HG02610 (cell line): ENCODE results near the gene OR4C11.

ENCODE experiments used
- ATAC-seq: cut with Tn5 transposase; IDR thresholded peaks from one replicate; pipeline ENCODE4 v1.9.1; 2021; ENCODE audit warnings: mild to moderate bottlenecking, moderate library complexity; ENCODE audit not compliant: unreplicated experiment

The OR4C11 gene, protein sequence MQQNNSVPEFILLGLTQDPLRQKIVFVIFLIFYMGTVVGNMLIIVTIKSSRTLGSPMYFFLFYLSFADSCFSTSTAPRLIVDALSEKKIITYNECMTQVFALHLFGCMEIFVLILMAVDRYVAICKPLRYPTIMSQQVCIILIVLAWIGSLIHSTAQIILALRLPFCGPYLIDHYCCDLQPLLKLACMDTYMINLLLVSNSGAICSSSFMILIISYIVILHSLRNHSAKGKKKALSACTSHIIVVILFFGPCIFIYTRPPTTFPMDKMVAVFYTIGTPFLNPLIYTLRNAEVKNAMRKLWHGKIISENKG

DNA sequence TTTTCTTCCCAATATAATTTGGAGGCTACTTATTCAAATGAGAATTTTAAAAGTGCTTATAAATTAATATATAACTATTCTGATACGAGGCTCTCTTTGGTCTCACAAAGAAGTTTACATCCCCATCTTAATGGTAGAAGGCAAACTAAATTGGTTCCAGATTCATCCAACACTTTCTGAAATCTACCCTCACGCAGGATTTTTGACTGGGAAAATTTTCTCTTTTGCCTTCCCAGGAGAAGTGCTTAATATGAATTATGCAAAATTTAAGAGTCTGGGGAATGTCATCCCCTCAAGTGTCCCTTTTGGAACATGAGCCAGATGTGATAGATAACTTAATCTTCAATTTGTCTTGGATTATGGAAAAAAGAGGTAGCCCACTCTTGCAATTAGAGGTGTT is at the start of gene OR4C11:
Gene OR4C11, minus strand, starts transcription at position 101 of the 400 bp plus-strand sequence. CDS start 3,272 bp downstream, outside the sequence.
- no peak for ATAC-seq

DNA sequence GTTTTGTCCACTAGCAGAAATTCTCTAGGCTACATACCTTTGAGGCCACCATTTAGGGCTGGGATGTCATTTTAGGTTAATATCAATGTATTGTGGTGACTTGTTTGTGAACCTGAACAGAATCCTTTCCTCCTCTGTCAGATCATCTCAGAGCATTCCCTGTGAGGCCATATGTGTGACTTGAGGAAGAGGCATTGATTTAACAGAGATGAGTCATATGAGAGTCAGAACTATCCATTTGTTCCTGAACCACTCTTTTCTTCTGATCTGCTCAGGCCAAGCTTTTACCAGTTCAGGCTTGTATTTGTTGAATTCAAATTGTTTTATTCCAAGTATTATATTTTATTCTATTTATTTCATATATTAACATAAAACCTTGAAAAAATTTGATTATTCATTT is 47.7 kb upstream of the OR4C11 start:
- no peak for ATAC-seq

- no peak for ATAC-seq
Measured at GRCh38 chr11:55652560-55652959, 45.1 kb upstream of the OR4C11 start.

- ATAC-seq, result no peak
Measured at GRCh38 chr11:55648027-55648426, 40.6 kb upstream of the OR4C11 start, which contains the start of gene OR4S2. OR4S2 (plus strand) TSS chr11:55648327; CDS start chr11:55650904, 2,577 bp downstream.

DNA sequence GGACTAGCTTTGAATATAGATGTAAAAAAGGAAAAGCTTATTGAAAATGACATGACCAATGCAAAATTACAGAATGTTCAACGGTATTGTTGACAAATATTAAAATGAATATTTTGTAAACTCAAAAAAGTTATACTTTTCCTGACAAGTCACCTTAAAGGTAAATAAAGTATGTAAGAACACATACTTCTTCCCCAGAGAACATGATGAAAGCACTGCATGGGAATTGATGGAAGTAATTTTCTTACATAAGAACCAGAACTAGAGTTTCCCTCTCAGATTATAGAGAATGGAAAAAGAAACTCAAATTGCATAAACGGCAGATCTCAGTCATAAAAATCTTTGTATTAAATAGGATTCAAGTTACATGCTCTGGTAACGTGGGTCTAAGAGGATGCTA is 27.4 kb upstream of the OR4C11 start, which contains the start of gene OR4P4:
Gene OR4P4, plus strand, starts transcription at position 301 of the 400 bp plus-strand sequence.
- ATAC-seq, result no peak

DNA sequence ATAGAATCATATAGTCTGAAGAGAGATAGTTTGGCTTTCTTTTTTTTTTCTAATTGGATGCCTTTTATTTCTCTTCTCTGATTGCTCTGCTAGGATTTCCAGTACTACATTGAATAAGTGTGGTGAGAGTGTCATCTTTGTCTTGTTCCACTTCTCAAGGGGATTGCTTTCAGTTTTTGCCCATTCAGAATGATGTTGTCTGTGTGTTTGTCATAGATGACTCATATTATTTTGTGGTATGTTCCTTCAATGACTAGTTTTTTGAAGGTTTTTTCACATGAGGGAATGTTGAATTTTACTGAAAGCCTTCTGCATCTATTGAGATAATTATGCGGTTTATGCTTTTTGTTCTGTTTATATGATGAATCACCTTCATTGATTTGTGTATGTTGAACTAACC is 17.1 kb upstream of the OR4C11 start:
- no peak for ATAC-seq

GRCh38 chr11:55572548-55572947 is 34.9 kb downstream of the OR4C11 start:
- no peak for ATAC-seq

DNA sequence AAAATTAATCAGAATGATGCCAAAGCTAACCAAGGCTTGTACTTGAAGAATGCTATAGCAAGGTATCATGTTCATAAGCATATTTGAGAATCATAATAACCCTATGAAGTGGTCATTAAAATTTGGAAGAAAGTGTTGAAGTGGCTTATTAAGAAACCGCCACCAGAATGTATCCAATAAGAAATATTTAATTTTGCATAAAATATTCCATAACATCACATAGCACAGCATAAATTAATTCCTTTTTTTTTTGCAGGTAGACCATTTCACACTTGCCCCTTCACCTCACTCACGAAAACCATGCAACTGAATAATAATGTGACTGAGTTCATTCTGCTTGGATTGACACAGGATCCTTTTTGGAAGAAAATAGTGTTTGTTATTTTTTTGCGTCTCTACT is 35.6 kb downstream of the OR4C11 start, which contains the start of gene OR4C16:
Gene OR4C16, plus strand, starts transcription at position 301 of the 400 bp plus-strand sequence. Its CDS starts 0 bp downstream, at position 301.
- no peak for ATAC-seq

GRCh38 chr11:55554169-55554568 is 53.3 kb downstream of the OR4C11 start, which contains the start of gene OR4C15:
OR4C15 (plus strand) TSS chr11:55554469; CDS start chr11:55554469, 0 bp downstream.
- ATAC-seq, result no peak
